Caki2 (cell line): Measurements from ENCODE around the gene TUBA3C. TPM values are rescaled to one million over a fixed set of nuclear protein-coding genes. Genes with fewer than 3 reads are reported as not detected.

Experiments used
- DNase-seq: peaks from one replicate; pipeline ENCODE4 v3.0.0-alpha.2; 2015; ENCODE audit warnings: low read depth
- in situ Hi-C: cut with HindIII; loops from 2 replicates; pipeline ENCODE4 v1.10.0; 2016; ENCODE audit warnings: low sequenced_read_pairs, low pct_unique_long_range_greater_than_20kb, mixed read lengths
- total RNA-seq: library from RNA; depleted of rRNA; stranded (reverse); fragments of >200 nt; shearing (Covaris generic); gene quantifications from 2 replicates; pipeline ENCODE4 v1.2.3, GENCODE V29; 2014; ENCODE audit warnings: low replicate concordance

The TUBA3C gene
- total RNA-seq, 1 experiment from 2014 or later, result not detected

DNA sequence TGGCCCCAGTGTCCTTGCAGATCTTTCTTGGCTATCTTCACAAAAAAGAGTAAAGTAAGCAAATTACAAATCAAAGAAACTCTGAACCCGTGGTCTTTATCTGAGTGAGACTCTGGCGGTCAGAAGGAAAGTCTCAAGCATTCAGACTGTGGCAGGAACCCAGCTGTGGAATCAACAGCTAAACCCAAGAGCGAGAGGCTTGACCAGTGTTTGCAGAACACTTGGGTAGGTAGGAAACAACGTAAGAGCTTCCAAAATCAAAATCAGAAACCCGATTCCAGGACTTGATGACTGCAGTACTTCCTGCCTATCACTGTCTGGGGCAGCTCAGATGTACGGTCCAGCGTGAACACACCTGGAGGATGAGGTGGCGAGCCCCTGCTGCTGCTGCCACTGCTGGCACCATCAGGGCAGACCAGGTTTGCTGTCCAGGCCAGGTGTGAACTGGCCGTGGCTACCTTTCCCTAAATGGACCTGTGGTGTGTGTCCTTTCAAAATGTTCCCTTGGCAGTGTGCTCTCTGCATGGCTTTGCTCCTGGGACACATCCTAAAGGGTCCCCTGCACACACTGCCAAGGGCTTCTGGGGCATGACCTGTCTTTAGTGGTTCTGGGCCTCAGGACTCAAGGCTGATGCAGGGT is 9.5 kb downstream of the TUBA3C start:
- no peak for DNase-seq
- in situ Hi-C loops, result no loop called here

DNA sequence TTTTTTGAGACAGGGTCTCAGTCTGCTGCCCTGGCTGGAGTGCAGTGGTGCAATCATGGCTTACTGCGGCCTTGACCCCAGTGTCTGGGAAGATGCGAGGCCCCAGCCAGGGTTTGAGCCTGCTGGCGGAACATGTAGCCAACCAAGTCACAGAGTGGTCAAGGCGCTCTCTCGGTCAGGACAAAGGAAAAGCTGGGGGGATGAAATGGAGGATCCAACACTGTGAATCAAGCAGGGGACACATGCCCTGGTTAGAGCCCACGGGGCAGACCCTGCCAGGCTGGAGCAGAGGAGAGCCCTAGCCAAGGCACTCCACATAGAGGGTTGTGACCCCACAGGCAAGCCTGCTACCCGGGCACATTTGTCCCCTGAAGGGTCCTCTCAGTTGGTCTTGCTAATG is 10.1 kb downstream of the TUBA3C start:
- in situ Hi-C loops, result no loop called here
- no peak for DNase-seq

DNA sequence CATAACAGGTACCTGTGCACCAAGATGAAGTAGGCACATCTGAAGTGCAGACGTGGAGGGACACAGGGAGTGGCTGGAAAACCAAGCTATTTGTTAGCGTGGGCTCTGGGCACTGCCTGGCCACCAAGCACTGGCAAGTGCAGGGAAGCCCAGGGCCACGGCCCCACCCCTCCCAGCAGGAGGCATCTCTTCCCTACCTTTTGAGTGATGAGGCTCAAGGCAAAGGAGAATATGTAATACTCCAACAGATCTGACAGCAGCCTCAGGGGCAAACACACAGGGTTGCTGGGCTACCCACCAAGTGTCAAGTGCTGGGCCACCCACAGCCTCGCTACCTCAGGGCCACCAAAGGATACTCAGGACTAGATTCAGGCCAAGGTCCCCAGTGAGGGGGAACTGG is 11.6 kb downstream of the TUBA3C start:
- in situ Hi-C loops, result no loop called here
- DNase-seq, result no peak

DNA sequence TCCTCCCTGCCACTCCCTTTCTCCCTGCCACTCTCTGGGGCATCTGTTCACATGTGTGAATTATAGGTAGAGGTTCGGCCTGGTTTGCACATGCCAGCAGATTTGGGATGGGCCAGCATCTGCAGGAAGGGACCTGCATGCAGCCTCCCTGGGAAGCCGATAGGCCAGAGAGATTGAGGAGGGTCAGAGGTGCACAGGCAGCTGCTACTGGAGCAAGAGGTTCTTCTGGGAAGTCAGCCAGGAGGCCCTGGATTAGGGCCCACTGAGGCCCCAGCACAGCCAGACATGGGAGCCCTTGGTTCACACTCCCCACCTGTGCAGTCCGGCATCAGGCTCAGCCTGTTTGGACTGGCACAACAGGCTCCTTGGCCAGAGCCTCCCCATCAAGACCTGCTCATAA is 12.1 kb downstream of the TUBA3C start:
- no peak for DNase-seq
- in situ Hi-C loops, result no loop called here

DNA sequence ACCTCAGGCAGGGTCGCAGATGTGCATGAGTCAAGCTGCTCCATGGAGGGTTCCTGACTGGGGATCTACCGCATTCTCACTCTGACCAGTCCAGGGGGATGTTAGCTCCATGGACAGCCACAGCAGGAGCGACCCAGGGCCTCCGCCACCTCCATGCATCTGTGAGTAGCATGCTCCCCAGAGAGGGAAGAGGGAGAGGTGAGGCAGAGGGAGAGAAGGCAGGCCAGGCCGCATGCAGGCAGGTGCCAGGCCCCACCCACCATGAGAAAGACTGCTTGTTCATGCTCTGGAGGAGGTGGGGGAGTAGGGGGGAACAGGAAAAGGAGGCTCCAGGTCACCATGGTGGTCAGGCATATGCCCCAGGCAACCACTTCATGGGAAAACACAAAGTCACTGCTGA is 20.3 kb downstream of the TUBA3C start:
- in situ Hi-C loops, result no loop called here
- DNase-seq, result no peak

DNA sequence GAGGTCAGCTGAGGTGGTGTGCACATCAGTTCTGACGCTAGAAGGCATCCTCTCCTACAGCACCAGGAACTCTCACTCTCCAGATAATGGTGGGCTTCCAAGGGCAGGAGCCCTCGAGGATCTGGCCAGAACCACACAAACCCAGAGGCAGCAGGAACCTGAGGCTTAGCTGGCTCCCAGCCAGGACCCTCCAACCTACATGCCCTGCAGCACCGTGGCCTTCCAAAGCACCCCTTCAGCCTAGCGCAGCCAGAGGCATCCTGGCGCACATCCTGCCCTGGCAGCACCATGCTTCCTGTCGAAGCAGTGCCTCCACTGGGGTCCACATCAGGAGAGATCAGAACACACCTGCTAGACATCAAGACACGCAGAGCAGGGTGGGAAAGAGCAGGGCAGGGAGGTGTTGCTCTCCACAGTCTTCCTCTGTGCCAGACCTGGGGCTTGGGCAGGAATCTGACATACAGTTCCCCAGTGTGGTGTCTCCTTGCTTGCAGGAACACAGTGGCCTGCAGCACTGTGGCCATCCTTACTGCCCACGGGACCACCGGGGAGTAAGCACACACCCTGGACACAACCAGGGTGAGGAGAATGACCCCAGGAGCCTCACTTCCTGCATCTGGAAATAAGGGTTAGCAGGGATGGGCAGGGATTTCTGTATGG is 21.7 kb downstream of the TUBA3C start:
- in situ Hi-C loops, result no loop called here
- no peak for DNase-seq

DNA sequence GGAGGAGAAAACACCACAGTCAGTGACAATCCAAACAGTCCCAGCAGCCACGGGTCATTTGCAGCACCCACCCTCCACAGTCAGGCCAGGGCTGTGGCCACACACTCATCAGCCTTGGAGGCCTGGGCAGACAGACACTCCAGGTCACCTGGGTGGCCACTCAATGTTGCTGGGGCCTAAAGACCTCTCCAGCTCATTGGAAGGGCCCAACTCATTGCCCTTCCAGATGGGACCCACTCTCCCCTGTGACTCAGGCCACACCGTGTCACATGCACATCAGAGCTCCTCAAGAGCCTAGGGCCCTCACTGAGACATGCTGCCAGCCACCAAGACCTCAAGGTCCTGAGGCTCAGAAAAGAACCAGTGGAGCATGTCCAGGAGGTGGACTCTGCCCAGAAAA is 22.4 kb downstream of the TUBA3C start:
- in situ Hi-C loops, result no loop called here
- DNase-seq, result no peak

DNA sequence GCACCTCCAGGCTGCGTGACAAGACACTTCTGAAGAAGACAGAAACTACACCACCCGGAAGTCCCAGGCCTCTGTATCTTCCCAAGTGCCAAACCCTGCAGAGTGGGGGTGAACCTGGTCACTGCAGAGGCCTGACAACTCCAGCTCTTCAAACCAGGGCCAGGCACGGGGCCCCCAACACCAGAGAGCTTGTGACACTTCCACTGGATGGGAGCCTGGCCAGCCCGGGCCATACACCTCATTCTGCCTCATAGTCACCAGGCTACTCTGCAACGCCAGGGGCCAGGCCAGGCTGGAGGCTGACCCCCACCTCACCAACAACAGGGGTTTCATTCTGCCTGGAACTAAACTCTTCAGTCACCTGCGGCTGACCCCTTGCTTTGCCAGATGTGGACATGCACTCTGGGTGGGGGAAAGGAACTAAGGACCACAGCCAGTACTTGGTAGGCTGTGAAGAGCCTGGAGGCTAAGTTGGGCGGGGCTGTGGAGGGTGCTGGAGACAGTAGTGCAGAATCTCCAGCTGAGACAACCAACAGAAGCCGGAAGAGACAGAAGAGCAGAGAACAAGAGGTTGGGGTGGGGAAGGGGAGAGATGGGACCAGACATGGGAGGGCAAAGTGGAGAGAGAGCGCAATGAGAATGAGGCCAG is 23.0 kb downstream of the TUBA3C start:
- in situ Hi-C loops, result no loop called here
- no peak for DNase-seq

DNA sequence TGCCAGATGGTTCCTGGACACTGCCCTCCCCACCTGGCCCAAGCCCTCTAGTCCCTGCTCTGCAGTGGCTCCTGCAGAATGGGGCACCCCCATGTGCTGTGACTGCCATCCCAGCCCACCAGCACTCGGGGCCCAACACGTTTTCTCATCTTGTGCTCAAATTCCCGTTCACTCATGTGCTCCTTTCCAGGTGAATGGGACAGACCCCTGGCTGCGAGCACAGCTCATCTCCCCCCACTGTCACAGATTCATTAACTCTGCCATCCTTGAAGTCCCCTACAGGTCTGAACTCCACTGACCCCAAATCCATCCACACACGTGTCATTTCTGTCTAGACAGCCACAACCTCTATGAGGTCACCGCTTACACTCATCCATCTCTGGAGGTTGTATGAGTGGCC is 23.6 kb downstream of the TUBA3C start:
- in situ Hi-C loops, result no loop called here
- no peak for DNase-seq

DNA sequence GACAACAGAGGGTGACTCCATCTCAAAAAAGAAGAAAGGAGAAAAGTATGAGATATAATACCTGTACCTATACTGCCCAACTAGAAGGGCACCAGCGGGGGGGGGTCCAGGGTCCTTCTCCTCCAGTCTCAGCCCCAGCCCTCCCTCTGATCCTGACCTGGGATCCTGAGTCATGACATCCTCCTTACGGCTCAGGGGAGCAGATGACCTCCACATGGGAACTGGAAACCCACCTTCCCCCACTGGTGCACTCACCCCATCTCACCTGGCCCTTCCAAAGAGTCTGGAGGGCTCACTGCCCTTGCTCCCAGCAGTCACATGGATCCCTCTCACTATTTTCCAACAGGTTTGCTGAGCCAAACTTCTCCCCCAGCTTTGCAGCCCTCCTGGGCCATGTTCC is 24.2 kb downstream of the TUBA3C start:
- in situ Hi-C loops, result no loop called here
- no peak for DNase-seq

DNA sequence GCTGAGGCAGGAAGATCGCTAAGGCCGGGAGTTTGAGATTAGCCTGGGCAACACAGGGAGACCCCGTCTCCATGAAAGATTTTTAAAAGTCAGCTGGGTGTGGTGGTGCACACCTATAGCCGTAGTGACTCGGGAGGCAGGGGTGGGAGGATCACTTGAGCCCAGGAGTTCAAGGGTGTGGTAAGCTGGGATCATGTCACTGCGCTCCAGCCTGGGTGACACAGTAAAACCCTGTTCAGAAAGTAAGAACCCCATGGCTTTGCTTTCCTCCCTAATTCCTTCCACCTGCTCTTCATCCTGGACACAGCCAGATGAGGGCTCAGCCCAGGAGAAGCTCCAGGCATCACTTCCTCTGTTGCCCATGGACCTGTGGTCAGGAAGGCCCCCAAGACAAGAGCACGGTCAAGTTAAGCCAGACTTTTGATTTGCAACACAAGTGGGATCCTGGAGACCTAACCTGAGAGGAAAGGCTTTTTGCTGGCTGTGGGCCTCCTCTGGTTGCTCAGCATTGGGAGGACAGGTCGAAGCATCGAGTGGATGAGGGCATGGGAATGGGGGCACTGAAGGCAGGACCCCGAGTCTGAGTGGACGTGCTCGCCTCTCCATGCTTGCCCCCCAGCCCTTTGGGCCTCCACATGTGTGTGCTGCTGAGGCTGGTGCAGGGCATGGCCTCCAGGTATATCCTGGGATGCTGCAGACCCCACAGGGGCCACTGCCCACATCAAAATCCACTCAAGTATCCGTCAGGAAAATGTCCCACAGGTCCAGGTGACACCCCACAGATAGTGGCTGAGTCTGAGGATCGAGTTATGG is 25.4 kb downstream of the TUBA3C start:
- in situ Hi-C loops, result no loop called here
- DNase-seq, result no peak

DNA sequence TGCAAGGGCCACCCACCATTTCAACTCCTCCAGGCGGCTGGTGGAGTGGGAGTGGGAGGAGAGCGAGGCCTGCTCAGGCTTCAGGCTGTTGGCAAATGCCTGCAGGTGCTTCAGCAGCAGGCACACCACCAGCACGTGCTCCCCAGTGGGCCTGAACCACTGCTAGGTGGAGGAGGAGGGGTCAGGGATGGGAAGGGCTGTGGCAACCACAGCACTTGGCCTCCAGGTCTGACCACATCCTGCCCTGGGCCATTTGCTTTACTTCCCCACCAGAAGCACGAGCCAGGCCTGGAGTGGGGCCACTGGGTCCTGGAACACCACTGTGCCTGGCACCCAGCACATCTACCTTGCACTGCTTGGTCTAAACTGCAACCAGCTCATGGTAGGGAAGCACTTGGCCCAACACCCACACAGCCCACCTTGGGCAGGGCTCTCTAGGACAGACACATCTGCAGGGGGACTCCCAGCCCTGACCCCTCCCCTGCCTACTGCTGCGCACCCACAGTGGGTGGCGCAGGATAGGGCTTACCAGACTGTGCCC is 26.2 kb downstream of the TUBA3C start:
- in situ Hi-C loops, result no loop called here
- no peak for DNase-seq

DNA sequence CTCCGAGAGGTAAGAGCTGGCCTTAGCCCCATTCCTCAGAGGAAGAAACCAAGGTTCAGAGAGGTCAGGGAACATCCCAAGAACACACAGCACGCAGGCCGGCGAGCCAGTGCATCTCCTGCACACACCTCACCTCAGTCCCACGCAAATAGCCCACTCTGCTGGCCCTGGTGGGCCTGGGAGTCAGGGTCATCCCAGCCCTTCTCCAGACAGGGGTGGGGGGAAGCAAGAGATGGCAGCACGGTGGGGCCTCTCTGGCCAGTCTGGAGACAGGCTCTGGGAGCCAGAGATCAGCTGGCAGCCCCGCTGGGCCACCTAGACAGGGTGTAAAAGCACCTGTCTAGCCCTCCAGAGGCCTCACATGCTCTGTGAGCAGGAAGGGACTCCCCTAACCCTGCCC is 26.8 kb downstream of the TUBA3C start:
- in situ Hi-C loops, result no loop called here
- DNase-seq, result no peak

DNA sequence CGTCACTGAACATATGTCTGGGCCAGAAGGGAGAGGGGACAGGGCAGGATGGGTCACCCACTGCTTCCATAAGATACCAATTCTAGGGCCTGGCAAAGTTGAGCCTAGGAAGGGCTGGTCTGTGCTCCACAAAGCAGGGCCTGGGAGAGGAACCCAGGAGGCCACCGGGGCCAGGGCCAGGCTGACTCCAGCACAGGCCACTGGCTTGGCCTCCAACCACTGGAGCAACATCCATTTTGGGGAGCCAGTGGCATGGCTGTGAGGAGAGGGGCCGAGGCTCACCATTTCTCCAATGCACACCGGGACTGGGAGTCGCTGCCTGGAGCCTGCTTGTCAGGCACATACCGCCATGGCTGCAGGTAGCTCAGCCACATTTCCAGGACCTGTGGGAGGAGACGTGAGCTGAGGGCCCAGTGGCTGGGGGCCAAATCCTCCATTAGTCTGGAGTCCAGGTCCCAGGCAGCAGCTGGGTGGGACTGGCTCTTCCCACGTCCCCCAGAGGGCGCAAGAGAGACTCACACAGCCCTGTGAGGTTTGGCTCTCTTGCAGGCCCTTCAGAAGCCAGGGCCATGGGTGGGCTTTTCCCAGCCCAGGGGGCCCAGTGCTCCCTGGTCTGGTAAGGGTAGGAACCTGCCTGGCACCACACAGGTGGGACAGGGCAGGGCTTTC is 27.7 kb downstream of the TUBA3C start:
- in situ Hi-C loops, result no loop called here
- DNase-seq, result no peak

DNA sequence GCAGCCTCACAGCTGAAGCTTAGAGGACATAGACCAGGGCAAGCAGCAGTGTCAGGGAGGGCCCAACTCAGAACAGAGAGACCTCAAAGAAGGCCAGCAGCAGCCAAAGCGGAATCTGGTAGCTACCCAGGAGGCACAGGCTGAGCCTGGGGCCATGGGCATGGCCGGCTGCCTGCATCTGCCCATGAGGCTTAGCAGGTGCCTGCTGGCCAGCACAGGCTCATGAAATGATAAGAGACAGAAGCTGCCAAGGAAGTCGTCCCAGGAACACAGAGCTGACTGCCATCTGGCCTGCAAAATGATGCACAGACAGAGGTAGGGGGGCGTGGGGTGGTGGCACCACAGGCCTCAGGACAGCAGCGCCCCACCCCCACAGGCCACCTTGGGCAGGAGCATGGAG is 29.2 kb downstream of the TUBA3C start:
- in situ Hi-C loops, result no loop called here
- DNase-seq, result no peak

DNA sequence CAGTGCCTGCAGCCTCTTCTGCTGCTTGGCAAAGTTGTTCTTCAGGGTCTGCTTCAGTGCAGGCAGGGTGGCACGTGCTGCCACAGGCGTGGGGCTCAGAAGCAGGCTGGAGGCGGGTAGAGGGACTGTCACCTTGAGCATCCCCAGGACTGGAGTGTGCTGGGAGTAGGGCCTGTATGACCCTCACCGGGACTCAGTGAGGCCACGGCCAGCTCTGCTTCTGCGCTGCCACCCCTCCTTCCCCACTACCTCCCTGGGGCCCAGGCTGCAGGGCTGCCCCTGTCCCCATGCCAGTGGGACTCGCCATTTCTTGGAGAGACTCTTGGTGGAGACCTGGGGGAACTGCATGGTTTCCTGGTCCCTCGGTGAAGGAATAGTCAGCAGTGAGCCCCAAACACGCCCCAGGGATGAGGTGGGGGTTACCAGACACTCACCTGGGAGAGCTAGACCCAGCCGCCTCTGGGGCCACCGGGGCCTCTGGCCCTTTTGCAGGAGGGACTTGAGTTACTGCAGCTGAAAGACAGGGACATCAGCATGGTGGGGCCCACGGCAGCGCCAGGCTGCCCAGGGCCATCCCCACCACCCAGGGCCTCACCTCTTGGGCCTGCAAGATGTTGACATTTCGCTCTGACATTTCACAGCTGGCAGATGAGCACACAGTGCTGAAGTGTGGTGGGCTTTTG is 29.9 kb downstream of the TUBA3C start:
- DNase-seq, result no peak
- in situ Hi-C loops, result no loop called here

DNA sequence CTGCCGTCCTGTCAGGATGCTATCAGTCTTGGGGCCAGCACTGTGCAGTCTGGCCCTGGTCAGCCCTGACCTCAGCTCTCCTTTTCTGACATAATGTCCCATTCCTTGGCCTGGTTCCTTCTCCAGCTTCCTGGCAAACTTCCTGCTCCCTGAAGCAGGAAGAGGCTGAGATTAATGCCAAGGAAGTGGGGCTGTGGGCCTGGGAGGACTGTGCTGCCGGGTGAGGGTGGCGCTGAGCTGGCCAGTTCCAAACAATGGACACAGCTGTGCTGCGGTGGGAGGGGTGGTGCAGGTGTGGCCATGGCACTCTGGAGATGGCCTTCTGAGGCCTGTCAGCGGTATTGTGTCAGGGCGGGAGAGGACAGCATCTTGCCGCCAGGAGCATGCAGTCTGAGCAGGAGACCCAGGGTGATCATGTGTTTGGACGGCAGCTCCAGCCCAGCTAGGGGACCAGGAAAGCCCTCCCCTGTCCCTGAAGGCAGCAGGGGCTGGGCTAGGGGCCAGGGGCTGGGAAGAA is 30.9 kb downstream of the TUBA3C start:
- no peak for DNase-seq
- in situ Hi-C loops, result no loop called here

DNA sequence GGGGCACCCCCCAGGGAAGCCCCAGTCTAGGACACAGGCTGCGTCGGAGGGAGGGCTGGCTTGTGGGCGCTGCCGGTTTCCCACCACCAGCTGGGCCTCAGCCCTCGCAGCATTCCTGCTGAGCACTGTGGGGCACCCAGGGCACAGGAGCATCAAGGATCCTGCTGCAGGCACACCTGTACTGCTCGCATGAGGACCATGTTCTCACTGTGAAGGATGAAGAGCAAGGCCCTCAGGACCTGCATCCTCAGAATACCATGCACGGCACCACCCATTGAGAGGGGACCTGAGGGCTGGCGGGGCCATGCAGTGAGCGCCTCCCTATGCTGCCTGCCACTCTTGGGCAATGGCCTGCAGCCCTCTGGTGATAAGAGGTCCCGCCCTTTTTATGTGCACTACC is 31.4 kb downstream of the TUBA3C start:
- in situ Hi-C loops, result no loop called here
- no peak for DNase-seq
